Skeletal muscle cell (primary cell): Measurements from ENCODE around the gene EIF4G2.

ENCODE experiments used
- DNase-seq: peaks from one replicate; pipeline ENCODE4 v3.0.0-alpha.2; 2010; ENCODE audit warnings: low read depth
- H3K4me3 ChIP-seq: 2 replicates; pipeline ENCODE4 v1.5.1; 2011; ENCODE audit warnings: low read depth, mild to moderate bottlenecking, control low read depth, low read length, moderate library complexity

EIF4G2 gene

DNA sequence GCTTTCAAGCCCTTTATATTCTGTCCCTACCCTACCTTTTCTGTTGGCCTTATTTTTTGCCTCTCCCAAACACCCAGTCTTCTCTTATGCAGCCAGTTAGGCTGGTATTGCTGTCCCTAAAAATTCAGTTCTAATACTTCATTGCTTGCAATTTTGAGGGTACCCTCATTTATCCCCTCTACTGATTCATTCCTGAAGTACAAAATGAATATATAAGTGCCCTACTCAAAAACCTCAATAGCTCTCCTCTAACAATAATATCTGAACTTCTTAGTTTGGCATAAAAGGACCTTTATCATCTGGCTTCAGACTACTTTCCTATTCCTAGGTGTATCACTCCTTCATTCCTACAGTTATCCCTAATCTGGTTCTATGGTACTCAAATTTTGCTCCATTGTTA, 5.2 kb upstream of the EIF4G2 start:
- no peak for DNase-seq
- H3K4me3 ChIP-seq: no peak overlapping the region

DNA sequence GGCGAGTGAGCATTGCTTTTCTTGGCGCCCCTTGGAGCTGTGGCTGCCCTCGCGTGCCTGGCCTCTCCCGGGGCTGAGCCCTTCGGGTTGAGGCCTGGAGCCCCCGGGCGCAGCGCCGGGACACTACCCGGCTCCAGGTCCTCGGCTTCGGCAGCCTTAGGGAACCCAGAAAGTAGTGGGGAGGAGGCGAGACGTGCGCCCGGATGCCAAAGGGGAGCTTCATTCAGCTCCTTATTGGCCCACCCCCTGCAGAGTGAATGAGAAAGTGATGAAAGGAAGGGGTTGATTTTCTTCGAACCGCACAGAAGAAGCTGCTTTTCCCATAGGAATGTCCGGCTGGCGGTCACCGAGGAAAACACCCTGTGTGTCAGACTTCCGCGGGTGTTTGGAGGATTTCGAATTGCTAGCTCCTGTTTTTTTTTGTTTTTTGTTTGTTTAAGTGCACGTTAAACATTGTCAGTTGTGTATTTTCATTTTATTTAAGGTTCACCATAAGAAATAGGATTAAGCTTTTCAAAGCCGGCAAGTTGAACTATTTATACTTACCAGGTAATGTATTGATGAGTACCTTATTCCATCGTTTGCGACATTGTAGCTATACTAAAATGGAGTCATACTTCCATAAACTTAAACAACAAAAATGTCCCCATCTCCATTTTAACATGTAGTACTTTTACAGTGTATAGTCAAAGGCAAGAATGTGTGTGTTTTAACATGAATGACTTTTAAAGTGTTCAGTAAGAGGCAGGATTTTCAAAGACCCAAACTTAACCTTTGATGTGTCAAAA, 841 bp upstream of the EIF4G2 start:
- DNase-seq: peak; percentile 33
- peak overlapping the region; percentile 99 for H3K4me3 ChIP-seq

DNA sequence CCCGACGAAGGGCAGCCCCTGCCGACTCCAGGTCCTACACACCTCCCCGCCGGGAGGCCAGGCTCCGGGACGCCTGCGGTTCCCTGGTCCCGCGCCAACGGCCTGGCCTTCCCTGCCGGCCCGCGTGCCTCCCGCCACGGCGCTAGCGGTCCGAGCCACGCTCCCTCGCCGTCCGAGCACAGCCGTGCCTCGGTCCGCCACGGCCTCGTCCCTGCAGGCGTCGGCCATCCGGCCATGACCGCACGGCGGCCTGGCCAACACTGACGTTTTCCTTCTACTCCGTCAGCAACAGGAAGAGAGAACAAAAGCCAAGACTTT, 532 bp downstream of the EIF4G2 start:
- peak overlapping the region; percentile 99 for H3K4me3 ChIP-seq
- no peak for DNase-seq

DNA sequence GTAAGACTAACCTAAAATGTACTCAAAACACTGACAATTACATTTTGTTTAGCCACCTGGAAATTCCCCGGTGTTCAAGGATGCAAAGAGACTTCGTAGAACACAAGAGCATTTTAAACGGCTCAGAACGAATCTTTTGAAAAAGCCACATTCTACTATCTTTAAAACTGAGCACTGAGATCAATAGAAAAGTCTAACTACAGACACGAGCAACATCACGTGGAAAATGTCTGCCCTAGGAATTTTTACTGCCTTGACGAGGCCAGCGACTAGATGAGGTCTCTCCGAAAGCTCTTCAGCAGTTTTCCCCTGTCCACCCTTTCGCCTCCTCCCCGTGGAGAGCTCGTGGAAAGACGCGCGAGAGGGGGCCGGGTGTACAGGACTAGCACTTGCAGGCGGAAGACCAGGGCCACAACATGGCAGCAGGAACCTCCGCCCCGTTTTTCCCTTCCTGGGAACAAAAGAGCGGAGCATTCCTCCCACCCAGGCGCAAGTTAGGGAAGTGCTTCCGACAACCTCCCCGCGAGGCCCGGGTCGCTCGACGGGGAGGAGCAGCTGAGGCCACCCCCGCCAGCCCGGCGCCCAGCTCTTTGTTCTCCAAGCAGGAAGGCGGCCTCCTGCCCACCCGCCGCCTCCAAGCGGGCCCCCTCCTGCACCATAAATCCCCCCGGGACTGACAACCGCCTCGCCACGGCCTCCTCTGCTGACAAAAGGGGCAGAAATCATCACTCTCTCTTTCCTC, 1.1 kb downstream of the EIF4G2 start:
- H3K4me3 ChIP-seq: peak overlapping the region; percentile 99
- peak; percentile 5 for DNase-seq

DNA sequence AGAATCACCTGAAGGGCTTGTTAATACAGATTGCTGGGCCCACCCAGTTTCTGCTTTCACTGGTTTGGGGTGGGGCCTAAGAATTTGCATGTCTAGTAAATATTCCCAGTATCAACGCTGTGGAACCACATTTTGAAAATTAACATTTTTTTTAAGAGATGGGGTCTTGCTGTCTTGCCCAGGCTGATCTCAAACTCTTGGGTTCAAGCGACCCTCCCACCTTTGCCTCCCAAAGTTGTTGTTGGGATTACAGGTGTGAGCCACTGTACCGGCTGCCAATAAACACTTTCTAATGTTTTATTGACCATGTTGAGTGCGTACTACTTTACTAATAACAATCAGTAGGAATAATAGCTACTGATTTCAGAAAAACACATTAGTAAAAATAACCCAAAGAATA, 2.5 kb downstream of the EIF4G2 start:
- H3K4me3 ChIP-seq: peak overlapping the region; percentile 99
- DNase-seq: no peak

DNA sequence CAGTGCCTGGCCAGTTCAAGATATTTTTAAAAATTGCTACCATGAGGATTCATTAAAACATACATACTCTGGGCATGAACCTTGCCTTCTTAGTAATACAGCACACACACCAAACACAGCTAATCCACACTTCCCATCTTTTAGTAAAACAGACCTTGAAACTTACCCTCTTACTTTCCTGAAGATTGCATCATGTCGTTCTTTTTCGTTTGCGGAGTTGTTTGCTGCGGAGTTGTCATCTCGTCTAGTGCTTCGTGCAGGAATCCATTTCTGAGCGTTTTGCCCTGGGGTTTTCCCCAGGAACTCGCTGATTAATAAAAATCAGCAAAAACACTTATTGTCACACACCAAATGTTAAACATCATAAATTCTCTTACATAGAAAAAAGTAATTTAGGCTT, 3.0 kb downstream of the EIF4G2 start:
- no peak overlapping the region for H3K4me3 ChIP-seq
- DNase-seq: no peak

DNA sequence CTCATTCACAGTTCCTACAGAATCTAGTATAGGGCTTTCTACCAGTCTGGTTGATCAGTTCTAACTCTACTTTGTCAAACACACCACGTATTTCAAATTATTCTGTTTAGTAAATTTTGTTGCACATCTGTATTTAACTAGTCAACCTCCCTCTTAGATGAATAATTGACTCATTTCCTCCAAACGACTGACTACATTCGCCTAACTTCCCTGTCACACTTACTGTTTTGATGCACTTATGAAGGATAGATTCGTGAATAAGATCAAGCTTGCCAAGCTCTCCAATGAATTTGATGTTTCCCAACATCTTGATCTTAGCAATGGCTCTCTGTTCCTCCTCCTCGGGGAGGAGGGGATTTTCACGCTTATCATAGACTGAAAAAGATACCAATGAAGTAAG, 5.0 kb downstream of the EIF4G2 start:
- H3K4me3 ChIP-seq: no peak overlapping the region
- no peak for DNase-seq

DNA sequence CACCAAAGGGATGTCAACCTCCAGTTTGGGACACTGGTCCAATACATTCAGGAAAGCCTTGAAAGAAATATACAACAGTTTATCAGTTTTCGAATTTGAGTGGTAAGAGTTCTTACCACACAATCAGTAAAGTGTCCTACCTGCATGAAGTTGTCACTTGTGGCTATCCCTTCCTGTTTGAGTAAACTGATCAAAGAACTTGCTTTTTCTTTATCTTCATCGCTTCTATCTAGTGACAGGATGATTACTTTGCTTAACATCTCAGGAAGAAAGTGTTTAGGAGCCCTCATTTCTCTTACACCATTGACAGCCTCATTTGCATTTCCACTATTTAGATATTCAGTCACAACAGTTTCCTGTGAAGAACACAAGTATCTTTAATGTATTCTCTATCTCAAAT, 8.4 kb downstream of the EIF4G2 start:
- H3K4me3 ChIP-seq: no peak overlapping the region
- DNase-seq: no peak

DNA sequence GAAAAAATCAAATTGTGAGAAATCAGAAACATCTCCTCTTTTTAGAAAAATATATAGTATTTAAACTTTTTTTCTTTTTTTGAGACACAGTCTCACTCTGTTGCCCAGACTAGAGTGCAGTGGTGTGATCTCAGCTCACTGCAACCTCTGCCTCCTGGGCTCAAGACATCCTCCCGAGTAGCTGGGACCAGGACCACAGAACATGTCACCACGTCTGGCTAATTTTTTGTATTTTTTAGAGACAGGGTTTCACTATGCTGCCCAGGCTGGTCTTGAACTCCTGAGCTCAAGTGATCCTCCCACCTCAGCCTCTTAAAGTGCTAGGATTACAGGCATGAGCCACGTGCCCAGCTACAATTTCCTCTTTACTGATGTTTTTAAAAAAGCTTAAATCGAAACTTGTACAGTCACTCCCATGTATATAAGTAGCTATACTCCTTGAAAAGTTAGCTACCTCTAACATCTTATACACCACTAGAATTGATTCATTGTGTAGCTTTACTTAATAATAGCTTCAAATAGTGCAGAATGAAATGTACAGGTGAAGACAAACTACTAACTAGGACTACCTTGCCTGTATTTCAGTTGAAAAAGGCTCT, 10.3 kb downstream of the EIF4G2 start:
- no peak overlapping the region for H3K4me3 ChIP-seq
- DNase-seq: no peak

DNA sequence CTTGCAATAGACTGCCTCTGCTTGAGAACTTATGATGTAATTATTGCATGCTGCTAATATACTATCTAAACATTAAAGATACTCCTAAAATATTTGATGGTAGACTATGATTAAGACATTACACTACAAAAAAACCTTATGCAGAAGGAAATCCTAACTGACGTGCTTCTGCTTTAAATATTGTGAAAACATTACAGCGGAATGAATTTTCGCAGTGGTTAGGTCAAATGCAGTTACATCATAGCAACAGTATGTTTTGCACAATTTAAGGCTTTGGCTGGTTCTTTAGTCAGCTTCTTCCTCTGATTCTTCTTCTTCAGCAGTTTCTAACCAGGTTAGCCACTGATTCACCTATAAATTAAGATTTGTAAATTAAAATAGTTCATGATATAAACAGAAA, 11.2 kb downstream of the EIF4G2 start:
- H3K4me3 ChIP-seq: no peak overlapping the region
- no peak for DNase-seq

DNA sequence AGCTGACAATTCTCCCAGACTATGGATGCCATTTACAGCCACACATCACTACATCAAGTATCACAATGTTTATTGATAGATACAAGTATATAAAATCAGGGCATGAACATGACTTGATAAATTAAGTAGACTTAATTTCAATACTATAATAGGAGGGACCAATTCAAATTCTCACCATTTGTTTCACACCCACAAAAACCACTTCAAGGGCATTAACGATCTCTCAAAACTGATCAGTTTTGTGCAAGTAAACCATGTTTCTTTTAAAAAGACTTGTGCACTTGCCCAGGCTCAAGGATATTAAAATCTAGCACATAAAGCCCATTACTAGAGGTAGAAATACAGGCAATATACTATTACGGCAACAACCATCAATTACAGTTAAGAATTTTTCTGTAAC, 11.7 kb downstream of the EIF4G2 start:
- DNase-seq: no peak
- no peak overlapping the region for H3K4me3 ChIP-seq

DNA sequence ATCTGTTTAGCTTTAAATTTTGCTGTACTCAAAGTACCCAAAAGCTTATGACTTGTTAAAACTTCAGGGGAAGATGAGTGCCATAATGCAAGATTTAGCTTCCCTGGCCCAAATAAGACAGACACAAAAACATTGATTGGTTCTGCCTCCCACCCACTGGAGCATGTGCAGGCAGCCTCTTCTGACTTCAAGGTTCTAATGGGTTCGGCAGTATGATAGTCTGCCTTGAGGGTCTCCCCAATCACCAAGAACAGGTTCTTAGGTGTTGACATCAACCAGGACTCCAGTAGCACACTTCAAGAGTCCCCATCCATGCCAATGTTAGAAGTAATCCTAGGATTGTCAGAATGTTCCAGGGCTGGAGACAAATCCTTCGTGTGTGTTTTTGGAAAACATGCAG, 12.5 kb downstream of the EIF4G2 start:
- no peak for DNase-seq
- H3K4me3 ChIP-seq: no peak overlapping the region

DNA sequence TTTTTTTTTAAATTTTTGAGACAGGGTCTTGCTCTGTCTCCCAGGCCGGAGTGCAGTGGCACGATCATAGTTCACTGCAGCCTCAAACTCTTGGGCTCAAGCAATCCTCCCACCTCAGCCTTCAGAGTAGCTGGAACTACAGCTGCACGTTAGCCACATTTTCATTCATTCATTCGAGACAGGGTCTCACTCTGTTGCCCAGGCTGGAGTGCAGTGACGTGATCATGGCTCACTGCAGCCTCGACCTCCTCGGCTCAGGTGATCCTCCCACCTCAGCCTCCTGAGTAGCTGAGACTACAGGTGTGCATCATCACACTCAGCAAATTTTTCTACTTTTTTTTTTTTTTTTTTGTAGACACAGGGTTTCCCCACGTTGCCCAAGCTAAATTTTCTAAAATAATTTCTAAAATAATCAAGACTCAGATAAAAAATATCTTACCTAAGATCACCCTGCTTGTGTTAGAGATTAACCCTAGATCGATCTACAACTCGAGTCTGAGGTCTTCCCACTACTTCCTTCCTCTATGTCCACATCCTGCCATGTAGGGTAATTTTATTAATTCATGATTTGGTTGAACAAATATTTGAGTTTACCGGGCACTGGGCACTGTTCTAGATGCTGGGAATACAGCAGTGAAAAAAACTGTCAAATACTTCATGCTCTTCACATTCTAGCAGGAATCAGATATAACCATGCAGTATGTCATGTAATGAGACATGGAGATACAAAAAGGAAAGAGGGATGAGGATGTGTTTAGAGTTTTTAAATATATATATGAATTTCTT, 15.1 kb downstream of the EIF4G2 start:
- no peak overlapping the region for H3K4me3 ChIP-seq
- DNase-seq: no peak

DNA sequence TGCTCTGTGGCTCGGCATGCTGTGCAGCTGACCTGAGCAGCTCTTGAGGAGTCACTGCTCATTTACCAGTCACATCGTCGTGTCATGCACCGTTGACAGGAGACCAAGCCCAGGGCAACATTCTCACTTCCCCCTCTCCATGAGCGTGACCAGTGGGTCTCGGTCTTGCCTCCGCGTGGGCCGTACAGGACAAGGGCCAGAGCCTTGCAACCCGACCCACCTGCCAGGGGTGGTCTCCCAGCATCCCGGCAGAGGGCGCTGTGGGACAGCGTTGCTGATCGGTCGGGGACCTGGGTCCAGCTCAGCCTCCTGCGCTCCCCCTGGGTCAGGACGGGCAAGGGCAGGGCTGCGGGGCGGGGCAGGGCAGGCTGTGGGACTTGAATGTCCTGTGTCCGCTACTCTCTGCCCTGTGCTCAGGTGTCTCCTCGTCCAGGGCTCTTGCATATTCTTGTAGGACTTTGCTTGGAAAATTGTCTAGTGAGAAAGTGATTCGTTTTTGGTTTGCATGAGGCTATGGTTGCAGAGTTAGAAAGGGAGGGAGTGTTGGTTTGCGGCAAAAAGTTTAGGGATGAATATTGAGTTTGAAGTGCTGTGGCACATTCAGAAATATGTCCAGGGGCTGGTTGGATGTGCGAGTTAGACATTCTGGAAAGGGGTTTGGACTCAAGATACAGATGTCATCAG, 16.2 kb downstream of the EIF4G2 start:
- no peak overlapping the region for H3K4me3 ChIP-seq
- DNase-seq: no peak

DNA sequence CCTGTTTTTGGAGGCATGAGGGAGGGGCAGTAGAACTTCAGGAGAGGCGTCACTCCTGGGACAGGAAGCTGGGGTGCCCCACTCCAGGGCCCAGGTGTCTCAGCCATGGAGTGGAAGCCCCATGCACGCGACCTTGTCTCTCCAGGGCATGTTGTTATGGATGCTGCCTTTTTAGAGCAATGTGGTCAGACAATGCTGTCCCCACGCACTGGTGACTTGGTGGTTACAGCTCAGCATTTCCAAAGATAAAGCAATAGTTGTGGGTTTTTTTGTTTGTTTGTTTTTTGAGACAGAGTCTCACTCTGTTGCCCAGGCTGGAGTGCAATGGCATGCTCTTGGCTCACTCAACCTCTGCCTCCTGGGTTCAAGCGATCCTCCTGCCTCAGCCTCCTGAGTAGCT, 22.3 kb downstream of the EIF4G2 start:
- no peak for DNase-seq
- no peak overlapping the region for H3K4me3 ChIP-seq

DNA sequence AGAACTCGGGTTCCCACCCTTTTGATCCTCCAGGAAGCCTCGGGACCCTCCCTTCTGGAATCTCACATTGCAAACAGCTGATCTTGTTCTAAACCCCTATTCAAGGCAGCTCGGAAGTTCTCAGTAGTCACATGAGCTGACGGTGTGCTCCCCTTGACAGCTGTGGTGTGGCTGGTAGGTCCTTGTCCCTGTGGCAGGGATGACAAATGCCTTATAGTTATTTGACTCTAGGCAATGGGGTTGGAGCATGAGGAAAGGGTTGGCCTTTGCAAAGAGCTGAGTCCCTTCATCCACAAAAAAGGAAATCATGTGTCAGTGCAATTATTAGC, 23.6 kb downstream of the EIF4G2 start:
- DNase-seq: no peak
- H3K4me3 ChIP-seq: no peak overlapping the region

DNA sequence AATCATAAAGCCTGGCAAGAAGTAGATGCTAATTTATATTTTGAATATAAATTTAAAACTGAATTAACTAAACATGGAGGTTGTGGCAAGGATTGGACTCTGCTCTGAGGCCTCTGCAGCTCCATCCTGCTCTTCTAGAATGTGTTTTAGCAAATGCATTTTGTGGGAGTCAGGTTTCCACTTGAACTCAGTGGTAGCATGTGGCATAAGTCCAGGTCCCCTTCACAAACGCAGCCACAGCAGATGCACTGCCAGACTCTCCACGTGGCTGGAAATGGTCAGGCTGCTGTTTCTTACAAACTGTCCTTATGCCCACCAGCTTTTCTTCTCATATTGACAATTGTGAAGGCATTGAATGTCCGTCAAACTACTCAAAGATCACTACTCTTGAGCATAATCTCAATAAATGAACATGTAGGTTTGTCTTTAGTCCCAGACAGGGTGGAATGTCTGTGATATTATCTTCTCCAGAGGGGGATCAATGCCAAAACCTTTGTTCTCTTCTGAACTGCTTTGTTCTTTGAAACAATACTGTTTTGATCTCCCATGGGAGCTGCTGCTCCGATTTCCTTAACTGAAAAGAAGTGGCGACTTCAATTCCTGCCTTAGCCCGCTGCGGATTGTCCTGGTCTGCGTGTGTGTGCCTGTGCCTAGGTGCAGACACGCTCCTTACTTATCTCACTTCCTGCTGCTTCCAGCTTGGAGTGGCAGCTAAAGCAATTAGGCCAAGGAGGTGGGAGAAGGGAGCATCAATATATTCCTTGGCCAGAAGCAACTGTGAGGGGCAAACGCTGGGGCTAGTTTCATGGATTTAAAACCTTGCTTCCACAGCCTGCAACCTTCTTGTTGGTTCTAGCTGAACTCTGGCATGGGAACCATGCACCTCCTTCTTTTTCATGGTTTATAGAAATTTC, 24.2 kb downstream of the EIF4G2 start:
- DNase-seq: no peak
- H3K4me3 ChIP-seq: no peak overlapping the region

DNA sequence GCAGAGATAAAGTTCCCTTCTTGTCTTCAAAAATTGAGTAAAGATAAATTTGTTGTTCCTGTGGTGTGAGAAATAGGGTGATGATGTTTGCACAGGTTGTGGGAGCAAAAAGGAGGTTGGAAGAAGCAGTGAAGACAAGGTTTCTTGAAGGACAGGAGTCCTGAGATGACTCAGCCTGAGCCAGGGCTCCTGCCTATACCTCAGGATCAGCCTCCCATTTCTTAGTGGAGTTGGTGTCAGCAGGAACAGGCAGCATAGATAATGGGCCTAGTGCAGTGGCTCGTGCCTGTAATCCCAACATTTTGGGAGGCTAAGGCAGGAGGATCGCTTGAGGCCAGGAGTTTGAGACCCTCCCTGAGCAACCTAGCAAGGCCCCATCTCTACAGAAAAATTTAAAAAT, 28.7 kb downstream of the EIF4G2 start:
- DNase-seq: no peak
- H3K4me3 ChIP-seq: no peak overlapping the region

DNA sequence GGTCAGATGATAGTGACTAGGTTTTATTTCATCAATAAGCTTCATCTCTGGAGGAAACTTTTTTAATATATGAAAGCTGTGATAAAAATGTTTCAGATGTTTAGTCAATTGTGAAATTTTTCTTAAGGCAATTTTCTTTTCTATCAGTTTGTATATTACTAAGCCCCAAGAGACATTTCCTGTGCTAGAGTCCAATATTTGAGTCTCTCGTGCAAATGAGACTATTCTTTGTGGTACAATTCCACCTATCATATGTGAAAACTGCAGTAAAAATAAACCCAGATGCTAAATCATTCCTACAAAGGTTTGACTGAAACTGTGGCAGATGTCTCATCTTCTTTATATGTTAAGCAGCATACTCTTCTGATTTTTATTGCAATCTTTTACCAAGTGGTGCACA, 29.6 kb downstream of the EIF4G2 start:
- DNase-seq: no peak
- no peak overlapping the region for H3K4me3 ChIP-seq
